Activated CD4-positive, CD25-positive, alpha-beta regulatory T cell treated with anti-CD3 and anti-CD28 coated beads, Interleukin-2, amount 50 U/mL, for 24 hours (primary cell): ENCODE results near the gene TK1.
"Not testable (repeated sequence)": the region's sequence is repeated elsewhere in the genome, so short reads cannot be mapped to it uniquely, and the experiment has no call there.

ENCODE experiments used
- ATAC-seq, 2 donors: fragments of 150-1000 bp; cut with Tn5 transposase; one replicate each; pipeline ENCODE4 v1.10.0; 2021; ENCODE audit warnings: mild to moderate bottlenecking in 1 of 2, moderate library complexity in 1 of 2

Gene TK1

GRCh38 chr17:78175643-78175981 is 11.2 kb downstream of the TK1 start:
- ATAC-seq = no peak

GRCh38 chr17:78174870-78175642 is 11.8 kb downstream of the TK1 start:
- no peak for ATAC-seq

- ATAC-seq = no peak
Measured at GRCh38 chr17:78174346-78174869, 12.4 kb downstream of the TK1 start.

- peak; percentile 30 to 37 for ATAC-seq
Measured at GRCh38 chr17:78173097-78173715, 13.6 kb downstream of the TK1 start.

GRCh38 chr17:78172249-78173051 is 14.4 kb downstream of the TK1 start:
- ATAC-seq = no peak

- ATAC-seq = not testable (repeated sequence)
Measured at GRCh38 chr17:78171591-78172248, 15.1 kb downstream of the TK1 start.

- no peak for ATAC-seq
Measured at GRCh38 chr17:78170692-78171590, 15.9 kb downstream of the TK1 start.

- peak; percentile 45 to 55 for ATAC-seq
Measured at GRCh38 chr17:78168903-78169793, 17.7 kb downstream of the TK1 start.

- peak; percentile 86 to 87 for ATAC-seq
Measured at GRCh38 chr17:78168242-78168902, 18.5 kb downstream of the TK1 start, which contains the start of gene SYNGR2. TSS of gene SYNGR2 (plus strand) at chr17:78168581. CDS start at chr17:78168617, 36 bp downstream.

GRCh38 chr17:78166416-78166815 is 20.4 kb downstream of the TK1 start:
- ATAC-seq = no peak

GRCh38 chr17:78164748-78165607 is 21.9 kb downstream of the TK1 start:
- no peak for ATAC-seq

GRCh38 chr17:78163881-78164747 is 22.7 kb downstream of the TK1 start:
- no peak for ATAC-seq

GRCh38 chr17:78159575-78160158 is 27.2 kb downstream of the TK1 start:
- peak; percentile 71 to 83 for ATAC-seq

- ATAC-seq = peak; percentile 52 to 59
Measured at GRCh38 chr17:78154903-78155811, 31.7 kb downstream of the TK1 start.

GRCh38 chr17:78151514-78152008 is 35.3 kb downstream of the TK1 start:
- ATAC-seq = no peak
